Erythroblast (primary cell): ENCODE measurements around the gene LAMA4.

Experiments
- GATA1 ChIP-seq: IDR thresholded peaks from 2 replicates; pipeline ENCODE4 v1.6.1; 2011; ENCODE audit warnings: low read depth, mild to moderate bottlenecking, control low read depth, low read length, moderate library complexity
- POLR2A ChIP-seq: IDR thresholded peaks from 2 replicates; pipeline ENCODE4 v1.6.1; 2011; ENCODE audit warnings: mild to moderate bottlenecking, low read length

- TF ChIP-seq POLR2A (no peak), GATA1 (no peak)
These were observed 90.8 kb downstream of the LAMA4 start for GRCh38 chr6:112163295-112164257.
